ENCODE measurements around the gene PTK7.
"Not testable (repeated sequence)": the region's sequence is repeated elsewhere in the genome, so short reads cannot be mapped to it uniquely, and the experiment has no call there.

Gene PTK7

DNA sequence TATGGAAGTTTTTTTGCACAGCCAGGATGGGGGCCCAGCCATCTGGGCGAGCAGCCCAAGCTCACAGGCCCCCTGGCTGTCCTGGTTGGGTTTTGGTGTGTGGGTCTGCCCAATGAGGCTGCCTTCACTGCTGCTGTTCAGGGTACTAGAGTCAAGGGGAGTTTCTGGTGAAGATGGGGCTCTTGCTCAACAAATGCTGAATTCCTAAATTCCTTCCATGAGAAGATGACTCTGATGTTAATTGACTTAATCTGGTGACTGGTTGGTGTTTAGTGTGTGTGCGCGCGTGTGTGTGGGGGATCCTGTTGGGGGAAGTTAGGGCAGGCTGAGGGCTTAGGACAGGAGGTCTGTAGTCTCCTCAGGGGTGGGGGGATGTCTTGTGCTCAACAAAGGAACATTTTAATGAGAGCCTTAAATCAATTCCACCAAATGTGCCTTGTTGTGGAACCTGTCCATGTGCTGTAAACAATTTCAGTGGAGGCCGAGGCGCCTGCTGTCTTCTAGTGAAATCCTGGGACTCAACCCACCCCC, 1.9 kb downstream of the PTK7 start:
- no peak overlapping the region for H3K27ac ChIP-seq
- H3K4me3 ChIP-seq (ENCODE audit: low read depth, low read length): peak overlapping the region; percentile 91
- DNase-seq: no peak
- H3K36me3 ChIP-seq (replicated peaks): no peaks in the 10 kb centered on the region
- in situ Hi-C loops (cut with HindIII; ENCODE audit: low pct_ligation_motif_present, low sequenced_read_pairs): no loop called here
- TF ChIP-seq CTCF (IDR thresholded peaks at IDR 0.05; ENCODE audit: low read depth, low read length, missing control alignments): peak; percentile 24
- H3K27me3 ChIP-seq (replicated peaks): no peaks in the 10 kb centered on the region

DNA sequence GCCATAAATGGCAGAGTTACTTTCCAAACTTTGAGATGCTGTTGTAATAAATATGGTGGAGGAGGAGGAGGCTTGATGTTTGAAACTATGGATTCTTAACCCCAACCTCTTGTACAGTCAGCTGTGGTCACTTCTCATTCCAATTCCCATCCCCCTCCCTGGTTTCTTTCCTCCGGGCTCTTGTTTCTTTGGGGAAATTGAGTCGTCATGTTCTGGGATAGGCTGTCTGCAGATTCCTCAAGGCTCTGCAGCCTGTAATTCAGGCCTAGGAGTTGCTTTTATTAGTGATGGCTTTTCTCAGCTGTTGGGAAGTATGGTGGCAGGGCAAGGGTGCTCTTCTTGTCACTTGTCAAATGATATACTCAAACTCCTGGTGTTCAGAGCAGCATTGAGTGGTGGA, 2.6 kb downstream of the PTK7 start:
- H3K27me3 ChIP-seq (replicated peaks): no peaks in the 10 kb centered on the region
- H3K36me3 ChIP-seq (replicated peaks): no peaks in the 10 kb centered on the region
- in situ Hi-C loops (cut with HindIII; ENCODE audit: low pct_ligation_motif_present, low sequenced_read_pairs): no loop called here
- no peak overlapping the region for H3K27ac ChIP-seq
- peak; percentile 32 for DNase-seq
- peak overlapping the region; percentile 91 for H3K4me3 ChIP-seq (ENCODE audit: low read depth, low read length)
- TF ChIP-seq CTCF (IDR thresholded peaks at IDR 0.05; ENCODE audit: low read depth, low read length, missing control alignments): no peak

DNA sequence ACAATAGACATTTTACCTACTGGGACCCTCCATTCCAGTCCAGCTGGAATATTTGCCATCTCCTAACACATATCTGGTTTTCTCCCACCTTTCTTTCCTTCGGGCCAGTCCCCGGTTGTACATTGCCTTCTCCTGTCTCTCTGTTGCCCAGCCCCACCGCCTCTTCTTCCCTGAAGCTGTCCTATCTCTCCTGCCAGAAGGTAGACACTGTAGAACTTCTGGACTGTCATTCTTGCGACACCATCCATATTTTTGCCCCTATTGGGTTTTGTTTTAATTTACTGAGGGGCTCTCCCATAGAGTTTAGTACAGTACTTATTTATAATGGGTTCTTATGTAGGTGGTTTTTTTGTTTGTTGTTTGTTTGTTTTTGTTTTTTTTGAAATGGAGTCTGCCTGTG, 4.9 kb downstream of the PTK7 start:
- Histone ChIP-seq H3K27me3 (replicated peaks) (no peaks in the 10 kb centered on the region), H3K4me3 (ENCODE audit: low read depth, low read length) (no peak overlapping the region), H3K27ac (no peak overlapping the region), H3K36me3 (replicated peaks) (no peaks in the 10 kb centered on the region)
- in situ Hi-C loops (cut with HindIII; ENCODE audit: low pct_ligation_motif_present, low sequenced_read_pairs): no loop called here
- TF ChIP-seq CTCF (IDR thresholded peaks at IDR 0.05; ENCODE audit: low read depth, low read length, missing control alignments): no peak
- no peak for DNase-seq

GRCh38 chr6:43081922-43082321, 5.8 kb downstream of the PTK7 start:
- H3K4me3 ChIP-seq (ENCODE audit: low read depth, low read length); in situ Hi-C loops (cut with HindIII; ENCODE audit: low pct_ligation_motif_present, low sequenced_read_pairs); H3K27ac ChIP-seq; H3K27me3 ChIP-seq (replicated peaks); H3K36me3 ChIP-seq (replicated peaks): not testable (repeated sequence)
- DNase-seq: peak; percentile 40

DNA sequence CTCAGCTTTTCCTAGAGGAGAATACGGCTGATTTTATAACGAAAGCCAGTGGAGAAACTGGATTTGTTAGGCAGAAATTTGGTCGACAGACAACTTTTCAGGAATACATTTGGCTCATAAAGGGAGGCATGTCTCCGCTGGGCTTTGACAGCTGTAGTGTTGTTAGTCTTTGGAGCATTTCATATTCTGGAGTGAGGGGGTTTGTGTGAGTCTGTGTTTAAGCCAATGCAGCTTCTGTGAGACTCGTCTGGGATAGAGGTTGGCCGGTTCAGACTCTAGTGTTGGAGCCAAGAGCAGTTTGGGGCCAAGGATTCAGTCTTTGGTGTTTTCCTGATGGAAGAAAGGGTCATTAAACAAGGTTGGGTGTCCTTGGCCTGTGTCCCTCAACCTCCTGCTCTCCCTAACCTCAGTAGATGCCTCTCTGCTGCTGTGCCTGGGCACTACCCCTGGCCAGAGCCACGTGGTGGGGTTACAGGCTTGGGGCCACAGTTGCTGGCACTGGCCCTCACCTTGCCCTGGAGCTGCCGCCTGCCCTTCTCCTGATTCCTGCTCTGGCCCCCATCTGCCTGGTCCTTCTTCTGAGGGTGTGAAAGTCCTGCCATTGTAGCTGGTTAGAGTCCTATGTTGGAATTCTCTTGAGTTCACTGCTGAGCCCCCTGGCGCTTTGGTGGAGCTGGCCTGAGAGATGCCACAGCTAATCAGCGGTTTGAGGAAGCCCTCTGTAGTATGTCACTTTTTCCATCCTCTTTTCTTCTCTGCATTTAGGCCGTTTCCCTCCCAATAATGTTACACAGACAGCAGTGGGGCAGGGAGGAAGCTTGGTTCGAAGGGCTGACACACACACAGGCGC, 6.9 kb downstream of the PTK7 start:
- H3K36me3 ChIP-seq (replicated peaks): no peaks in the 10 kb centered on the region
- H3K4me3 ChIP-seq (ENCODE audit: low read depth, low read length): no peak overlapping the region
- TF ChIP-seq CTCF (IDR thresholded peaks at IDR 0.05; ENCODE audit: low read depth, low read length, missing control alignments): no peak
- H3K27me3 ChIP-seq (replicated peaks): no peaks in the 10 kb centered on the region
- H3K27ac ChIP-seq: no peak overlapping the region
- DNase-seq: no peak
- in situ Hi-C loops (cut with HindIII; ENCODE audit: low pct_ligation_motif_present, low sequenced_read_pairs): no loop called here

DNA sequence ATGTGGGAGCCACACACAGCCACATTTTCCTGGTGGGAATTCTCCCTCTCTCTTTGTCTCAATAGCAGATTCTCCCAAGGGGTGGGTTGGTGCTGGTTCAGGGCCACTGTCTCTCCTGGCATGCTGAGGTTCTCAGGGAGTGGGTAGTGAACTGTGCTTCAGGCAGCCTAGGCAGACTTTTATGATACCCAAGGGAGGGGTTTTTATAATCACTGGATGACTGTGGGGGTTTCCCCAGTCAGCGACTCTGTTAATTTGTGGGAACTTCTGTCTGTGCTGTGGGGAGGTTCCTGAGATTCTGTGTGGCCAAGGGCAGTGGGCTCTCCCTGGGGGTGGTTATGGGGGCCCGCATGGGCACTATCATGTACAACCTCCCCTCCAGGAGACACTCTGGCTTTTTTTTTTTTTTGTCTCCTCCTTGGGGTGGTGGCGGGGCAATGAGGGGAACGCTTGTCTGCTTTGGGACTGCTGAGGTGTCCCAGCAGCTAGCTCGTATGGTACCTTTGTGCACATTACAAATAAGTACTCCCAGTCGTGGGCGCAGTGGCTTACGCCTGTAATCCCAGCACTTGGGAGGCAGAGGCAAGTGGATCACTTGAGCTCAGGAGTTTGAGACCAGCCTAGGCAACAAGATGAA, 10.0 kb downstream of the PTK7 start:
- Histone ChIP-seq H3K4me3 (ENCODE audit: low read depth, low read length) (no peak overlapping the region), H3K36me3 (replicated peaks) (no peaks in the 10 kb centered on the region), H3K27ac (no peak overlapping the region), H3K27me3 (replicated peaks) (no peaks in the 10 kb centered on the region)
- no peak for TF ChIP-seq CTCF (IDR thresholded peaks at IDR 0.05; ENCODE audit: low read depth, low read length, missing control alignments)
- DNase-seq: no peak
- in situ Hi-C loops (cut with HindIII; ENCODE audit: low pct_ligation_motif_present, low sequenced_read_pairs): no loop called here

All from brain microvascular endothelial cell (primary cell).